ENCODE data around the gene POLA2. TPM values are rescaled to one million over a fixed set of nuclear protein-coding genes. Genes with fewer than 3 reads are reported as not detected.

Gene POLA2
- total and polyA plus RNA-seq, 9 of the 15 experiments (the other 6 are each of a cell fraction or from before 2014, with no cell fraction given) = 2.7 to 134 (median 44.4) TPM

GRCh38 chr11:65261591-65262380 is at the start of gene POLA2 (continued):
- TF ChIP-seq GTF2A2 (tag; IDR thresholded peaks at IDR 0.05) (no peak), TRIM28 (IDR thresholded peaks at IDR 0.05) (no peak), ZNF699 (CRISPR knock-in tag; IDR thresholded peaks at IDR 0.05; ENCODE audit: insufficient replicate concordance) (no peak), RB1 (IDR thresholded peaks at IDR 0.05; ENCODE audit: low read depth) (peak; percentile 95; the same call in 1 of the 2 replicates), ATF6 (CRISPR knock-in tag; IDR thresholded peaks at IDR 0.05) (peak; percentile 86; the same call in 1 of the 2 replicates), ZNF143 (CRISPR knock-in tag; IDR thresholded peaks at IDR 0.05) (no peak), DACH1 (IDR thresholded peaks at IDR 0.05; ENCODE audit: partially characterized antibody) (no peak), PRPF4 (IDR thresholded peaks at IDR 0.05; ENCODE audit: insufficient read depth, low read depth, low read length, poor library complexity, severe bottlenecking) (no peak), GABPA (tag; conservative IDR thresholded peaks at IDR 0.05; ENCODE audit: low read depth) (no peak), RBM14 (IDR thresholded peaks at IDR 0.05; ENCODE audit: borderline replicate concordance, insufficient read depth, low read depth, low read length) (no peak), LEF1 (IDR thresholded peaks at IDR 0.05) (no peak), MCM3 (IDR thresholded peaks at IDR 0.05) (no peak), ZNF253 (CRISPR knock-in tag; conservative IDR thresholded peaks at IDR 0.05) (no peak), ZNF121 (CRISPR knock-in tag; conservative IDR thresholded peaks at IDR 0.05) (no peak), PHF8 (IDR thresholded peaks at IDR 0.05; ENCODE audit: borderline replicate concordance, low read length) (peak; percentile 83; the same call in 1 of the 2 replicates), ZNF311 (CRISPR knock-in tag; IDR thresholded peaks at IDR 0.05) (no peak), BMI1 (IDR thresholded peaks at IDR 0.05; ENCODE audit: low read length) (no peak), PTBP1 (IDR thresholded peaks at IDR 0.05; ENCODE audit: low read depth, low read length) (no peak), NFE2L1 (tag; IDR thresholded peaks at IDR 0.05; ENCODE audit: borderline replicate concordance, low read depth) (no peak), DDX20 (tag; IDR thresholded peaks at IDR 0.05; ENCODE audit: low read depth) (no peak), ETV6 (IDR thresholded peaks at IDR 0.05; ENCODE audit: borderline replicate concordance in 1 of 2, low read depth in 2 of 2, low read length in 1 of 2) (no peak), ETV6 (CRISPR knock-in tag; IDR thresholded peaks at IDR 0.05; ENCODE audit: borderline replicate concordance) (0 out of 2 replicates have a peak, but pooled peaks have one; percentile 48), SRSF9 (IDR thresholded peaks at IDR 0.05; ENCODE audit: borderline replicate concordance, low read depth, low read length) (no peak)
- TF ChIP-seq, protein P1, sequence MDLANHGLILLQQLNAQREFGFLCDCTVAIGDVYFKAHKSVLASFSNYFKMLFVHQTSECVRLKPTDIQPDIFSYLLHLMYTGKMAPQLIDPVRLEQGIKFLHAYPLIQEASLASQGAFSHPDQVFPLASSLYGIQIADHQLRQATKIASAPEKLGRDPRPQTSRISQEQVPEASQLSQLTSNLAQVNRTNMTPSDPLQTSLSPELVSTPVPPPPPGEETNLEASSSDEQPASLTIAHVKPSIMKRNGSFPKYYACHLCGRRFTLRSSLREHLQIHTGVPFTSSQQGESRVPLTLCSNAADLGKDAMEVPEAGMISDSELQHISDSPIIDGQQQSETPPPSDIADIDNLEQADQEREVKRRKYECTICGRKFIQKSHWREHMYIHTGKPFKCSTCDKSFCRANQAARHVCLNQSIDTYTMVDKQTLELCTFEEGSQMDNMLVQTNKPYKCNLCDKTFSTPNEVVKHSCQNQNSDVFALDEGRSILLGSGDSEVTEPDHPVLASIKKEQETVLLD (IDR thresholded peaks at IDR 0.05) = peak; percentile 99
- TF ChIP-seq, protein P2, sequence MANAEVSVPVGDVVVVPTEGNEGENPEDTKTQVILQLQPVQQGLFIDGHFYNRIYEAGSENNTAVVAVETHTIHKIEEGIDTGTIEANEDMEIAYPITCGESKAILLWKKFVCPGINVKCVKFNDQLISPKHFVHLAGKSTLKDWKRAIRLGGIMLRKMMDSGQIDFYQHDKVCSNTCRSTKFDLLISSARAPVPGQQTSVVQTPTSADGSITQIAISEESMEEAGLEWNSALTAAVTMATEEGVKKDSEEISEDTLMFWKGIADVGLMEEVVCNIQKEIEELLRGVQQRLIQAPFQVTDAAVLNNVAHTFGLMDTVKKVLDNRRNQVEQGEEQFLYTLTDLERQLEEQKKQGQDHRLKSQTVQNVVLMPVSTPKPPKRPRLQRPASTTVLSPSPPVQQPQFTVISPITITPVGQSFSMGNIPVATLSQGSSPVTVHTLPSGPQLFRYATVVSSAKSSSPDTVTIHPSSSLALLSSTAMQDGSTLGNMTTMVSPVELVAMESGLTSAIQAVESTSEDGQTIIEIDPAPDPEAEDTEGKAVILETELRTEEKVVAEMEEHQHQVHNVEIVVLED (CRISPR knock-in tag; IDR thresholded peaks at IDR 0.05) = peak; percentile 80
